Head of caudate nucleus (tissue), 42 donors: Measurements from ENCODE around the gene SUN2.

Experiments used
- DNase-seq, 42 donors: peaks; one replicate each; pipeline versions ENCODE4 v3.0.0 to v3.0.0-alpha.2; 2020 to 2021; ENCODE audit warnings: mixed read lengths in 7 of 42
- intact Hi-C: fragments of 100-400 bp; cut with DNase I; formaldehyde crosslinking; loops from one replicate; pipeline ENCODE4 v1.15.0; 2022

SUN2 gene

DNA sequence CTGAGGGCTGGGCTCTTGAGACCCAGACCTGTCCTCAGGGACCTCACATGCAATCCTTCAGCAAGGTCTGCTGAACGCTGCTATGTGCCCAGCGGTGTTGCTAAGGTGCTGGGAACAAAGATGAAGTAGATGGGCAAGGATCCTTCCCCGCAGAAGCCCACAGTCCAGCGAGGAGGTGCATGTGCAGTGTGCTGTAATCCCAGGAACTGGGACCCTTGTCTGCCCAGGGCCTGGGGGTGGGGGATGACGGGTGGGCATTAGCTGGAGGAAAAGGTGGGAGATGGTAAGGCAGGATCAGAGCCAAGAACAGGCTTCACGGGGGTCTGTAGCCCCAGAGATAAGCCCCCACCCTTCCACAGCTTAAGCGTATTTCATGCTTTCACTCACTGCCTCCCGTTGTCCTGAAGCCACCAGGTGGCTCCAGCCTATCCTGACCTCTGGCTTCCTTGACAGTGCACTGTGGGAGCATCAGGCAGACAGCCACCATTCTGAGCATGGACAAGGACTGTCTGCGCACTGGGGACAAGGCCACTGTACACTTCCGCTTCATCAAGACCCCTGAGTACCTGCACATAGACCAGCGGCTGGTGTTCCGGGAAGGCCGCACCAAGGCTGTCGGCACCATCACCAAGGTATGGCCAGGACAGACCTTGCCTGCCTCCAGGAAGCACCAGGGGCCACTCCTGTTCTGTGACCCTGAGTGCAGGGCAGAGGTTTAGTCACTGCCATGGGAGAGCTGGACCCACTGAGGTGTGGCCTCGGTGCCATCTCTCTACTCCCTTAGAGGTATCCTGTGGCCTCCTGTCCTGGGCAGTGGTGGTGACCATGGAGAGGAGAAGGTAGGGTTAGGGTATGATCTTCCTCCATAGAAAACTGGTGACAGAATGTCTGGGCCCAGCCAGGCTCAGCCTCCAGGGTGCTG, 28.0 kb downstream of the SUN2 start:
- intact Hi-C loops: no loop called here
- peak in 2 of 42 donors; percentile 12 to 19 for DNase-seq

DNA sequence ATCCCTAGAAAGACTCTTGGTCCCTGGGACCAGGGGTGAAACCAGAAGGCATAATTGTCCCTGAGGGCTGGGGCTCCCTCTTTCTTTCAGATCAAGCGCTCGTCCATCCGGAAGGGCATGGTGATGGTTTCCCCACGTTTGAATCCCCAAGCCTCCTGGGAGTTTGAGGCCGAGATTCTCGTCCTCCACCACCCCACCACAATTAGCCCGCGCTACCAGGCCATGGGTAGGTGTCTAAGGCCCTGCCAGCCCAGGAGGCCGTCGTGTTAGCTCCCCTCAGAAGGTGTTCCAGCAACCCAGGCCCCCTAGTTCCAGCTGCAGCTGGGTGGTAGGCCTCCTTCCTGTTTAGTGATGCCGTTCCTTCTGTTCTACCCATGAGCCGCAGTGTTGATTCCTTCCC, 28.7 kb downstream of the SUN2 start:
- DNase-seq: peak in 1 of 42 donors; percentile 24
- intact Hi-C loops: no loop called here

DNA sequence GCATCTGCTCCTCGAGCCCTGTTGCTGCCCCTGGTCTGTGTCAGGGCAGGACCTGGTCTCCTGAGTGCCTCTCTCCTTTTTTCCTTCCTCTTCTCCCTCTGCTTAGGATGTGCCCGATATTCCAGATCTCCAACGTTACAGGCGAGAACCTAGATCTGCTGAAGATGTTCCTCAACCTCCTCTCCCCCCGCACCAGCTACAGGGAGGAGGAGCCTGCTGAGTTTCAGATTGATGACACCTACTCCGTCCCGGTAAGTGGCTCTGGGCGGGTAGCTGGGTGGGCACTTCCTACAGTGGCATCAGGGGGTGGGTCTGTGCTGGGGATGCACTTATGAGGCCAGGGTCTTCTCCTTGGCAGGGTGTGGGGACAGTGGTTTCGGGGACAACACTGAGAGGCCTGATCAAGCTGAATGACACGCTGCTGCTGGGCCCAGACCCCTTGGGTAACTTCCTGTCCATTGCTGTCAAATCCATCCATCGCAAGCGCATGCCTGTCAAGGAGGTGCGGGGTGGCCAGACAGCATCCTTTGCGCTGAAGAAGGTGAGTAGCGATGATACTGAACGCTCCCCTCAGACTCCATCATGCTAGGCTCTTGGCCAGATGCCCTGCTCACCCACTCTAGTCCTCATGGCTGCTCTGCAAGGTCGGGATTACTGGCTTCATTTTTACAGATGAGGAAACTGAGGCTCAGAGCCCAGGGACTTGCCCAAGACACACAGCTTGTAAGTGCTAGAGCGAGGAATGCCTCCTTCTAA, 29.7 kb downstream of the SUN2 start:
- peak in 5 of 42 donors; percentile 28 to 63 (median 53) for DNase-seq
- intact Hi-C loops: no loop called here

DNA sequence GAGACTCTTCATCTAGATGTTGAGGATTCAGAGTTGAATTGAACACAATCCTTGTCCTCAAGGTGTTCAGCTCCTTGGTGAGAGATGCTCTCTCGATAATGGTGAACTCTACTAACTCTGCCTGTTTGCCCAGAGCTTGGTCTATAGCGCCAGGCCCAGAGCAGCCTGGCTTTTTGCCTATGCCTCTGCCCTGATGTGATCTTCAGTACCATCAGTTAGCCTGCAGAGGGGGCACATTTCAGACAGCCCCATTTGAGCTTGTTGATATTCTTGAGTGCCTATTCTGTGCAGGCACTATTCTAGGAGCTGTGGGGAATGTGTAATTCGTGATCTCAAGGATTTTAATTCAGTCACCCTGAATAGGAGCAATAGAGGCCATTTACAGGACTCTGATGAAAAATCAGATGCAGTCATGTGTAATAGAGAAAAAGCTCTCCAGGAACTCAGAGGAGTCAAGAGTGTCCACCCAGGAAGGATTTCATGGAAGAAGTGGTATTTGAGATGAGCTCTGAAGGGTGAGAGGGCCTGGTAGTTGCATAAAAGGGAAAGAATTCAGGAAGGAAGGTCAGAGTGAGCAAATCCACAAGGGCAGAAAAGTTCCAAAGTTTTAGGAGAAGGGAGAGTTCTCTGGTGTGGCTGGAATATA, 30.7 kb downstream of the SUN2 start:
- peak in 38 of 42 donors; percentile 49 to 90 (median 75) for DNase-seq
- intact Hi-C loops: no loop called here

DNA sequence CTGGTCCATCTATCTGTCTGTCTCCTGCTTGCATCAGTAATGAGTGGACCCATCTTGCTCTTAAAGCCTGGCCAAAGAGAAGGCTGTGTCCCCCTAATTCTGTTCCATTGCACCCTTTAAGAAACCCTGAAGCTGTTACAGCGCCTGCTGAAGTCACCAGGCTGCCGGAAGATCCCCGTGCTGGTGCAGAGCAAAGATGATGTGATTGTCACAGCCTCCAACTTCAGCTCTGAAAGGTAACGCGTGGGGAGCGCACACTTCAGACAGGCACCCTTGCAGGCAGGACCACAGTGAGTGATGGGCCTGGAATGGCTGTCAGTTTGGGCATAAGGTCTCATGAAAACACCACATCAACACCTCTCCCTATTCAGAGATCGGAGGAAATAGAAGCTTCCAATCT, 31.6 kb downstream of the SUN2 start:
- DNase-seq: peak in 22 of 42 donors; percentile 47 to 80 (median 61)
- intact Hi-C loops: no loop called here

DNA sequence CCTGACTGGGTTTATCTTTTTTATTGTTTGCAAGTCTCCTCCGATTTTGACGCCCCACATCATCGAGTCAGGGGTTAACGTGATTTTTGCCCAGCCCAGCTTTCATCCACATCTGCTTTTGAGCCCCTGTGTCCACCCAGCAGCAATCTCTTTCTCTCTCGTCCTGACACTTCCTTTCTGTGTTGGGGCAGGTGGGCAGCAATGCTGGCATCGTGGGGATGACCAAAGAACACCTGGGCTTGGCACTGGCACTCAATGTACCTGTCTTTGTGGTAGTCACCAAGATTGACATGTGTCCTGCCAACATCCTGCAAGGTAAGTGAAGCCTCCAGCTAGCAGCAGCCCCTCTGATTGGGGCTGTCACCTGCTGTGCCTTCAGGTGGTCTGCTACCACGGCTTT, 34.2 kb downstream of the SUN2 start:
- intact Hi-C loops: no loop called here
- peak in 2 of 42 donors; percentile 20 to 22 for DNase-seq

DNA sequence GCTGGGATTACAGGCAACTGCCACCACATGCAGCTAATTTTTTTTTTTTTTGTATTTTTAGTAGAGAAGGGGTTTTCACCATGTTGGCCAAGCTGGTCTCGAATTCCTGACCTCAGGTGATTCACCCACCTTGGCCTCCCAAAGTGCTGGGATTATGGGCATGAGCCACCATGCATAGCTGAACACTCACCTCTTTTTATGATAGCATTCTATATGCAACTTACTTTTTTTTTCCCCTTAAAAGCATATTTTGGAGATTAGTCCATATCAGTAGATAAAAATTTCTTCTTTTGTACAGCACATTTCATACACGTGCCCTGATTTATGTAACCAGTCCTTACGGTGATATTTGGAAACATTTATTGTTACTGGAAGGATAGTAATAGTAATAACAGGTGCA, 35.4 kb downstream of the SUN2 start:
- intact Hi-C loops: no loop called here

GRCh38 chr22:38719196-38719595, 36.6 kb downstream of the SUN2 start:
- intact Hi-C loops: no loop called here
- DNase-seq: peak in 3 of 42 donors; percentile 12 to 20 (median 20)

More for the DNA sequence above, 35.4 kb downstream of the SUN2 start:
- peak in 1 of 42 donors; percentile 9 for DNase-seq

DNA sequence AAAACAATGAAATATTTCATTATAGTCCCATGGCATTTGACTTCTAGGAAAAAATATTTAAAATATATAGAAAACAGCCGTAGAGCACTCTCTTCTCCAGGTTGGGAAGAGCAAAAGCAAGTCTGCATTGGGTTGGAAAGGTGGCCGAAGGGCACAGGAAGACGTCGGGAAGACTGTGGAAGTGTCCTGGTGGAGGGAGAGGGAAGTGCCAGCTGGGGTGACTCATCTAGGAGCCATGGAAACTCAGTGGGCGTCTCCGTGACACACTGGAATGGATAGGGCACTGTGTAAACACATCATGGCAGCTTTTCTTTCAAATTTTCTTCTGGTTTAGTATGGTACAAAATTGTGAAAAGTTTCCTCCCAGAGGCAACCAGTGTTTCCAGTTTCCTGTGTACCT, 37.4 kb downstream of the SUN2 start:
- peak in 29 of 42 donors; percentile 36 to 89 (median 70) for DNase-seq
- intact Hi-C loops: no loop called here

- intact Hi-C loops: no loop called here
- DNase-seq: peak in 1 of 42 donors; percentile 12
These were observed 38.6 kb downstream of the SUN2 start for GRCh38 chr22:38717244-38717643.

GRCh38 chr22:38716826-38717225, 39.0 kb downstream of the SUN2 start:
- intact Hi-C loops: no loop called here
- peak in 1 of 42 donors; percentile 38 for DNase-seq

DNA sequence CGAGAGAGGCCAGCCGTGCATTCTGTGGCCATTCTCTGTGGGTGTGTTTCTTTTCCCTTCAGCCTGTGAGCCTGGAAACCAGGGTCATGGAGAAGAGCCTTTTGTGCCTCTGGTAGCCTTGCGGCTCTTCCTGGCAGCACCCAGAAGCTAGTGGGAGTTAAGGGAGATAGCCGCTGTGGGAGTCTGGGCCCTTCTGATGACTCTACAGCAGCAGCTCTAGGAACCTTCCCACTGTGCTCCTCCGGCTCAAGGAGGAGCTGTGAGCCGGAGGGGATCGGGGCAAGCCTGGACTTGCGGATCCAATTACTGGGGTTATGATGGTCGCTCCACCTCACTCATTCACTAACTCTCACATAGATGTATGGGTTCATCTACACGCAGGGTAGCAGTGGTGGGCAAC, 39.5 kb downstream of the SUN2 start:
- intact Hi-C loops: no loop called here
- no peak for DNase-seq

DNA sequence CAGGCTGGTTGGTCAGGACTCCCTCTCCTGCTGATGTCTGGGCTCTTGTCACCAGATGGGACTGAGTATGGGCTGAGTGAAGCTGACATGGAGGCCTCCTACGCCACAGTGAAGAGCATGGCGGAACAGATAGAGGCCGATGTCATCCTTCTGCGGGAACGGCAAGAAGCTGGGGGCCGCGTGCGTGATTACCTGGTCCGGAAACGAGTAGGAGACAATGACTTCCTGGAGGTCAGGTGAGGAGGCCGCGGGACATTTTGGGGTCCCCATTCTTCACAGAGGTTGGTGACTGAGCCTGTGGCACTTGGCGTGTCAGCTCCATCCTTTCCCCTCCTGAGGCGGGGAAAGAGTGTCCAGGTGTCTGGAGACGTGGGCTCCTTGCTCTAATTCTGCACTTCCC, 39.9 kb downstream of the SUN2 start:
- intact Hi-C loops: no loop called here
- no peak for DNase-seq

- no peak for DNase-seq
- intact Hi-C loops: no loop called here
These were observed 40.5 kb downstream of the SUN2 start for GRCh38 chr22:38715176-38715764.

GRCh38 chr22:38713921-38714320, 41.9 kb downstream of the SUN2 start:
- intact Hi-C loops: no loop called here
- DNase-seq: no peak

GRCh38 chr22:38712486-38713207, 43.2 kb downstream of the SUN2 start:
- intact Hi-C loops: no loop called here
- DNase-seq: peak in 1 of 42 donors; percentile 34

GRCh38 chr22:38710866-38711265, 44.9 kb downstream of the SUN2 start:
- DNase-seq: no peak
- intact Hi-C loops: no loop called here

DNA sequence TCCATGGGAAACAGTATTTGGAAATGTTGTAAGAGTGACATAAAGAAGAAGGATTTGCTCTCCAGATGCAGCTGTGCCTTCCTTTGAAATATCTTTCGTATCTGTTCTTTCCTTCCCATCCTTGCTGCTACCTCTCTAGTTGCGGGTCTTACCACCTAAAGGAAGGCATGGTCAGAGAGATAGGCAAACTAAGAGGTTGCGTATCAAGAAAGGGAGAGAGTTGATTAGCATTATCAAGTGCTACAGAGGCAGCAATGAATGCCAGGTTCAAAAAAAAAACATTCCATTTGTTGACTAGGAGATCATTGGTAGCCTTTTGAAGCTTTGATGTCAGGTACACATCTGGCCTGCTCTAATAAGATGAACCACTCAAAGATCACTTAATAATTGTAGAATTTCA, 45.4 kb downstream of the SUN2 start:
- intact Hi-C loops: no loop called here
- DNase-seq: no peak

DNA sequence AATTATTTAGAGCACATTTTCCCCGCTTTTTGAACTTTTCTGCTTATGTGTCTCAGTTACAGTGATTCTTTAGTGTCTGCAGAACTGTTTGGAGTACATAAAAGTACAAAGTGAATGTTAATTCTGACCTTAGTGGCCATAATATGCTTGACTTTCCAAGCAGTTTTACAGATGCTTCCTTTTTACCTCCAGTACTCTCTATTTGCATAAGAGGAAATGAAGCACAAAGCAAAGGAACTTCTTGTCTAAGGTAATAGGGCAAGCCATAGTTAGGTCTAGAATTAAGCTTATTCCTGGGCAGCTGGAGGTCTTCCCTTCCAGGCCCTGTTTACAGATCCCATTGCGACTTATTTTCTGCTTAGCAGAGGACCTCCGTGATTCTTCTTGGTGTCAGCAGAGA, 46.5 kb downstream of the SUN2 start:
- intact Hi-C loops: loop anchor here (5.0 kb wide), 1 partner anchor 43 kb away; no protein-coding TSS in a partner anchor
- DNase-seq: no peak
